B cell (primary cell): ENCODE measurements around the gene VAC14. TPM values are rescaled to one million over a fixed set of nuclear protein-coding genes. Genes with fewer than 3 reads are reported as not detected.
"Not testable (repeated sequence)": the region's sequence is repeated elsewhere in the genome, so short reads cannot be mapped to it uniquely, and the experiment has no call there.

Experiments used
- ATAC-seq: fragments of 200-7000 bp; cut with Tn5 transposase; one replicate; pipeline ENCODE4 v1.10.0; 2021; ENCODE audit warnings: low read depth, mild to moderate bottlenecking, moderate number of reproducible peaks, moderate library complexity
- CTCF ChIA-PET: fragments of 350-600 bp; sonication (Branson Sonifier 250); formaldehyde crosslinking; loops from one replicate; lab custom pipeline; 2021; ENCODE audit warnings: antibody characterized with exemption, inconsistent platforms; lab: Charles Lee
- POLR2A ChIA-PET: fragments of 350-600 bp; sonication (Branson Sonifier 250); formaldehyde crosslinking; loops from one replicate; lab custom pipeline; 2021; ENCODE audit warnings: antibody characterized with exemption; lab: Charles Lee
- DNase-seq: peaks from one replicate; pipeline ENCODE4 v3.0.0; 2013
- H2AFZ ChIP-seq: 2 replicates; pipeline ENCODE4 v1.6.1; 2012; ENCODE audit warnings: mild to moderate bottlenecking, low read depth, low read length; ENCODE audit not compliant: insufficient read depth, poor library complexity, severe bottlenecking
- H3K27ac ChIP-seq, 2 donors: 1 replicate in 1 of 2; 2 replicates in 1 of 2; pipeline ENCODE4 v1.5.1; 2012 to 2013; ENCODE audit warnings: low read length in 2 of 2, mild to moderate bottlenecking in 2 of 2, moderate library complexity in 1 of 2
- H3K27me3 ChIP-seq, 4 experiments: fragments of 200-600 bp in 1 of 4; sonication (generic) in 1 of 4; replicated peaks in 1 of 4; 1 replicate in 2 of 4; 2 replicates in 2 of 4; pipeline versions ENCODE4 v1.6.1 to v1.7.0; 2013 to 2016; ENCODE audit warnings: low read length in 3 of 4, mild to moderate bottlenecking in 2 of 4, mixed read lengths in 1 of 4, moderate library complexity in 1 of 4; ENCODE audit not compliant: insufficient read depth in 4 of 4, control insufficient read depth in 3 of 4; ENCODE audit errors: control extremely low read depth in 1 of 4
- H3K36me3 ChIP-seq, 2 experiments: replicated peaks in 1 of 2; 1 replicate in 1 of 2; 2 replicates in 1 of 2; pipeline versions ENCODE4 v1.6.1 to v1.7.1; 2013; ENCODE audit warnings: low read length in 1 of 2; ENCODE audit not compliant: insufficient read depth in 2 of 2, control insufficient read depth in 1 of 2; ENCODE audit errors: control extremely low read depth in 1 of 2, extremely low read depth in 1 of 2
- H3K4me1 ChIP-seq, 2 donors: fragments of 200-600 bp in 1 of 2; sonication (generic) in 1 of 2; 1 replicate in 1 of 2; 2 replicates in 1 of 2; pipeline versions ENCODE4 v1.5.1 to v1.6.1; 2013 to 2017; ENCODE audit warnings: low read length in 2 of 2; ENCODE audit not compliant: control insufficient read depth in 2 of 2, insufficient read depth in 2 of 2
- H3K4me2 ChIP-seq: replicated peaks from 2 replicates; pipeline ENCODE3; 2012; ENCODE audit warnings: mild to moderate bottlenecking, low read depth, low read length; ENCODE audit not compliant: poor library complexity, severe bottlenecking
- H3K4me3 ChIP-seq, 5 experiments: fragments of 200-600 bp in 1 of 5; sonication (generic) in 1 of 5; 1 replicate in 3 of 5; 2 replicates in 2 of 5; pipeline versions ENCODE4 v1.5.1 to v1.7.0; 2011 to 2016; ENCODE audit warnings: low read length in 4 of 5, mild to moderate bottlenecking in 4 of 5, low read depth in 2 of 5, control low read depth in 1 of 5, moderate library complexity in 1 of 5; ENCODE audit not compliant: insufficient read depth in 1 of 5; ENCODE audit errors: control extremely low read depth in 1 of 5, extremely low read depth in 1 of 5
- H3K79me2 ChIP-seq: fragments of 200-600 bp; sonication (generic); one replicate; pipeline ENCODE4 v1.6.0; 2016; ENCODE audit warnings: low read length; ENCODE audit not compliant: control insufficient read depth, insufficient read depth
- H3K9ac ChIP-seq: fragments of 200-600 bp; sonication (generic); 2 replicates; pipeline ENCODE4 v1.6.1; 2017; ENCODE audit warnings: mild to moderate bottlenecking, low read length, moderate library complexity
- H3K9me3 ChIP-seq, 3 donors: one replicate each; pipeline versions ENCODE4 v1.6.1 to v1.7.1; 2013; ENCODE audit warnings: low read length in 2 of 3; ENCODE audit not compliant: control insufficient read depth in 2 of 3, insufficient read depth in 1 of 3; ENCODE audit errors: control extremely low read depth in 1 of 3
- H4K20me1 ChIP-seq: 2 replicates; pipeline ENCODE4 v1.6.0; 2012; ENCODE audit warnings: mild to moderate bottlenecking, low read length; ENCODE audit not compliant: insufficient read depth, control insufficient read depth, poor library complexity, severe bottlenecking
- H3K27ac Mint-ChIP-seq: one replicate; pipeline ENCODE4 v1.8.0; 2021; ENCODE audit warnings: mixed read lengths
- H3K27me3 Mint-ChIP-seq: one replicate; pipeline ENCODE4 v1.8.0; 2021; ENCODE audit warnings: mixed read lengths
- H3K4me1 Mint-ChIP-seq: one replicate; pipeline ENCODE4 v1.8.0; 2021; ENCODE audit warnings: mixed read lengths
- H3K4me3 Mint-ChIP-seq: one replicate; pipeline ENCODE4 v1.8.0; 2021; ENCODE audit warnings: mixed read lengths
- H3K9me3 Mint-ChIP-seq: one replicate; pipeline ENCODE4 v1.8.0; 2022; ENCODE audit warnings: mixed read lengths; ENCODE audit not compliant: insufficient read depth
- EZH2 ChIP-seq: IDR thresholded peaks from 2 replicates; pipeline ENCODE4 v1.6.1; 2012; ENCODE audit warnings: borderline replicate concordance, low read depth, mild to moderate bottlenecking, moderate library complexity, low read length; ENCODE audit not compliant: insufficient read depth, poor library complexity, severe bottlenecking
- WGBS: methylation state at CpG from one replicate; pipeline ENCODE4 v1.1.5; 2013; ENCODE audit warnings: missing lambda C conversion rate; ENCODE audit not compliant: insufficient coverage; 5-methylcytosine and 5-hydroxymethylcytosine counted together
- intact Hi-C: fragments of 100-400 bp; cut with micrococcal nuclease; formaldehyde crosslinking; loops from one replicate; pipeline ENCODE4 v1.10.0; 2022
- polyA plus RNA-seq: library from polyadenylated mRNA; depleted of rRNA; stranded (reverse); fragments of >200 nt; gene quantifications from 2 replicates; pipeline ENCODE4 v1.2.3, GENCODE V29; 2012
- total RNA-seq, 2 donors: library from RNA; stranded (reverse); fragments of 120-200 nt in 1 of 2; gene quantifications; 1 replicate in 1 of 2; 2 replicates in 1 of 2; pipeline versions ENCODE4 v1.2.3 to v1.2.4, GENCODE V29; 2013 to 2022
- TF ChIP-seq, protein P1 (sequence below): fragments of 200-600 bp; IDR thresholded peaks from one replicate; pipeline ENCODE4 v1.8.0; 2022; ENCODE audit warnings: antibody characterized with exemption, mild to moderate bottlenecking

VAC14 gene
- total and polyA plus RNA-seq, 2 donors (not counting 1 experiment from before 2014, with no cell fraction given): 42.6 to 64.7 TPM

DNA sequence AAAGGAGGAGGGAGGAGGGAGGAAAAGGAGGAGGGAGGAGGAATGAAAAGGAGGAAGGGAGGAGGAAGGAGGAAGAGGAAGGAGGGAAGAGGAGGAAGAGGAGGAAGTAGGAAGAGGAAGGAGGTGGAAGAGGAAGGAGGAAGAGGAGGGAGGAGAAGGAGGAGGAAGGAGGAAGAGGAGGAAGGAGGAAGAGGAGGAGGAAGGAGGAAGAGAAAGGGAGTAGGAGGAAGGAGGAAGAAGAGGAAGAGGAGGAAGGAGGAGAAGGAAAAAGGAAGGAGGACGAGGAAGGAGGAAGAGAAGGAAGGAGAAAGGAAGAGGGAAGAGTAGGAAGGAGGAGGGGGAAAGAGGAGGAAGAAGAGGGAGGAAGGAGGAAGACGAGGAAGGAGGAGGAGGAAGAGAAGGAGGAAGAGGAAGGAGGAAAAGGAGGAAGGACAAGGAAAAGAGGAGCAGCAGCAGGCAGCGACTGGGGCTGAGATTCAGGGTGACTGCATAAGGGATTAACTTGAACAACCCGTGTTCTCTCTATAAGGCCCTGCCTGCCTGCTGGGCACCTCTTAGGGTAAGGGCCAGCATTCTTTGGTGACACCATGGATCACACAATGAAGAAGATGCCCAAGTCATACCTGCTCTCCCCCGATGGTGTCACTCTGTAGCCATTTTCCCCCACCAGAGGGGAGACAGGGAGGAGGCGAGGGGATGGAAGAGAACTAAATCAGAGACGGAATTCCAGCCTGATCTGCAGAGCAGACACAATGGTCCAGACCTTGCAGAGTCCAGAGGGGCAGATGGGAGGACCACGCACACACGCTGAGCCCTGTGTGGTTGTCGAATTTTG lies 156.0 kb downstream of the VAC14 start:
- no peak for TF ChIP-seq EZH2
- TF ChIP-seq, protein P1, sequence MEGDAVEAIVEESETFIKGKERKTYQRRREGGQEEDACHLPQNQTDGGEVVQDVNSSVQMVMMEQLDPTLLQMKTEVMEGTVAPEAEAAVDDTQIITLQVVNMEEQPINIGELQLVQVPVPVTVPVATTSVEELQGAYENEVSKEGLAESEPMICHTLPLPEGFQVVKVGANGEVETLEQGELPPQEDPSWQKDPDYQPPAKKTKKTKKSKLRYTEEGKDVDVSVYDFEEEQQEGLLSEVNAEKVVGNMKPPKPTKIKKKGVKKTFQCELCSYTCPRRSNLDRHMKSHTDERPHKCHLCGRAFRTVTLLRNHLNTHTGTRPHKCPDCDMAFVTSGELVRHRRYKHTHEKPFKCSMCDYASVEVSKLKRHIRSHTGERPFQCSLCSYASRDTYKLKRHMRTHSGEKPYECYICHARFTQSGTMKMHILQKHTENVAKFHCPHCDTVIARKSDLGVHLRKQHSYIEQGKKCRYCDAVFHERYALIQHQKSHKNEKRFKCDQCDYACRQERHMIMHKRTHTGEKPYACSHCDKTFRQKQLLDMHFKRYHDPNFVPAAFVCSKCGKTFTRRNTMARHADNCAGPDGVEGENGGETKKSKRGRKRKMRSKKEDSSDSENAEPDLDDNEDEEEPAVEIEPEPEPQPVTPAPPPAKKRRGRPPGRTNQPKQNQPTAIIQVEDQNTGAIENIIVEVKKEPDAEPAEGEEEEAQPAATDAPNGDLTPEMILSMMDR: no peak
- ATAC-seq (no peak), DNase-seq (no peak)
- H3K4me1 Mint-ChIP-seq: no peaks in the 10 kb centered on the region
- POLR2A ChIA-PET: no interaction called here
- Histone ChIP-seq H3K79me2 (no peaks in the 10 kb centered on the region), H3K36me3 (no peaks in the 10 kb centered on the region), H3K4me1 (no peaks in the 10 kb centered on the region), H3K27me3 (no peaks in the 10 kb centered on the region), H4K20me1 (no peaks in the 10 kb centered on the region), H3K9me3 (no peaks in the 10 kb centered on the region), H3K4me3 (no peak overlapping the region), H2AFZ (no peak overlapping the region), H3K4me2 (no peak overlapping the region), H3K27ac (no peak overlapping the region), H3K9ac (no peak overlapping the region)
- no peak overlapping the region for H3K4me3 Mint-ChIP-seq
- H3K27me3 Mint-ChIP-seq: peaks cover 12% of the 10 kb centered on the region
- CTCF ChIA-PET: no interaction called here
- H3K9me3 Mint-ChIP-seq: no peaks in the 10 kb centered on the region
- WGBS: 87% methylated on average over 9 of the region's 10 CpGs
- no peak overlapping the region for H3K27ac Mint-ChIP-seq
- intact Hi-C loops: no loop called here

DNA sequence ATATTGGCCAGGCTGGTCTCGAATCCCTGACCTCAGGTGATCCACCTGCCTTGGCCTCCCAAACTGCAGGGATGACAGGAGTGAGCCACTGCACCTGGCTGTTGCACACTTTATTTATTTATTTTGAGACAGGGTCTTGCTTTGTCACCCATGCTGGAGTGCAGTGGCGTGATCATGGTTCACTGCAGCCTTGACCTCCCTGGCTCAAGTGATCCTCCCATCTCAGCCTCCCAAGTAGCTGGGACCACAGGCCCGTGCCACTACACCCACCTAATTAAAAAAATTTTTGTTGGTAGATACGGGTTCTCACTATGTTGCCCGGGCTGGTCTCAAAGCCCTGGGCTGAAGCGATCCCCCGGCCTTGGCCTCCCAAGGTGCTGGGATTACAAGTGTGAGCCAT lies 157.7 kb downstream of the VAC14 start:
- H3K4me2 ChIP-seq, H3K9me3 Mint-ChIP-seq, ATAC-seq, H3K4me1 Mint-ChIP-seq, POLR2A ChIA-PET, H3K27ac ChIP-seq, H2AFZ ChIP-seq, H3K4me3 ChIP-seq, H3K9me3 ChIP-seq, H3K4me1 ChIP-seq, H3K79me2 ChIP-seq, CTCF ChIA-PET, H3K27me3 ChIP-seq, H3K36me3 ChIP-seq, H3K4me3 Mint-ChIP-seq, intact Hi-C loops, H4K20me1 ChIP-seq, DNase-seq, H3K27ac Mint-ChIP-seq, H3K9ac ChIP-seq: not testable (repeated sequence)
- H3K27me3 Mint-ChIP-seq: peaks cover 12% of the 10 kb centered on the region
- 90% methylated on average over 6 of the region's 7 CpGs for WGBS
